ENCODE measurements around the gene IQGAP1. TPM values are rescaled to one million over a fixed set of nuclear protein-coding genes. Genes with fewer than 3 reads are reported as not detected.

Gene IQGAP1
- total and polyA plus RNA-seq, 2 of the 13 experiments (the other 11 are each of a cell fraction or from before 2014, with no cell fraction given): 29.5 to 37.9 TPM

- Histone ChIP-seq H3K27me3 (ENCODE audit: control insufficient read depth in 1 of 2, insufficient read depth in 2 of 2, low read length in 2 of 2) (no peaks in the 10 kb centered on the region), H3K4me1 (ENCODE audit: insufficient read depth, low read length) (no peaks in the 10 kb centered on the region), H3K4me3 (replicated peaks in 1 of 3; ENCODE audit: insufficient read depth in 1 of 3, low read depth in 2 of 3, low read length in 3 of 3) (no peak overlapping the region), H3K9ac (ENCODE audit: insufficient read depth, low read depth, low read length) (no peak overlapping the region), H3K9me3 (ENCODE audit: low read length) (no peaks in the 10 kb centered on the region), H4K20me1 (ENCODE audit: insufficient read depth, low read length) (no peaks in the 10 kb centered on the region), H3K79me2 (ENCODE audit: insufficient read depth, low read length) (no peaks in the 10 kb centered on the region), H2AFZ (ENCODE audit: low read length) (no peak overlapping the region), H3K27ac (ENCODE audit: extremely low read length, insufficient read depth, low read length) (no peak overlapping the region), H3K4me2 (ENCODE audit: low read depth, low read length) (no peak overlapping the region), H3K36me3 (replicated peaks in 1 of 2; ENCODE audit: control insufficient read depth in 1 of 2, insufficient read depth in 2 of 2, low read length in 2 of 2) (peaks cover 2 to 4% of the 10 kb centered on the region in 2 experiments; a peak in 2 of 5 replicates)
- FAIRE-seq (no peak), ATAC-seq (no peak), DNase-seq (ENCODE audit: low spot score) (no peak)
- intact Hi-C loops (cut with micrococcal nuclease; ENCODE audit: unreplicated experiment) (no loop called here), in situ Hi-C loops (cut with HindIII; ENCODE audit: extremely low pct_ligation_motif_present, low pct_unique_long_range_greater_than_20kb) (no loop called here)
- no TSS peak for BruUV-seq (replicated peaks)
- ChIA-PET CTCF (ENCODE audit: low intra/inter-chr PET ratio, low total read pairs) (no interaction called here), POLR2A (no interaction called here)
- 94% methylated on average over 1 of the region's 1 CpG for WGBS (ENCODE audit: low lambda C conversion rate)
- TF ChIP-seq ZNF883 (CRISPR knock-in tag; IDR thresholded peaks at IDR 0.05; ENCODE audit: not compliant biosample characterization) (no peak), SNAPC2 (CRISPR knock-in tag; IDR thresholded peaks at IDR 0.05) (no peak), ASH2L (IDR thresholded peaks at IDR 0.05; ENCODE audit: insufficient read length, low read depth, low read length) (no peak)
Measured at GRCh38 chr15:90432253-90432652, 44.2 kb downstream of the IQGAP1 start.

DNA sequence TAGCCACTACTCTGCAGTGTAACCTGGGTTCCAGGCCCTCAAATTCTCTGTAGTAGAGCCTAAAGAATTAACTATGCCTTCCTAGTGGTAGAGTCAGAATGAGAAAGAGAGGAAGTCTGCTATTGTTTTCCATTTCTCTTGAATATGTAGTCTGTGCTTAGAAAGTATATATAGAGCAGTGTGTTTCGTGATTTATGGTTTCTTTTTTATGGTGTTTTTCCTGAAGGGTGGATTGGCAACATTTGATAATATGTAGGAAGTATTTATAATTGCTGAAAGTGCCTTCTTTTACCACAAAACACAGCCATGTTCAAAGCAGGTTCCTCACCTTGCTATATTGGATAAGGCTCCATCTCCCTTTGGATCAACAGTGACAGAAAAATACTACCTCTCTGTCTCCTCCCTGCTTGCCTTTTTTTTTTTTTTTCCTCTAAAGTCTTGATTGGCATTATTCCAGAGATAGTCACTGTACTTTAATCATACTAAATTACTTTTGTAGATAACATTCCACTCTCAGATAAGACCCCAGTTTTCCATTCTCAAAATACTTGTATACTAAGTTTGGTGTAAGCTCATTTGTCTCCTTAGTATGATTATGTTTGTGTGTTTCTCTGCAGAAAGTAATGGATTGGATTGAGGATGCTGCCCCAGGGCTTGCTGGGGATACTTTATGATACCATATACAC lies 47.8 kb downstream of the IQGAP1 start:
- no peak for DNase-seq (ENCODE audit: low spot score)
- ChIA-PET CTCF (ENCODE audit: low intra/inter-chr PET ratio, low total read pairs) (no interaction called here), POLR2A (no interaction called here)
- no peaks in the 10 kb centered on the region for H3K79me2 ChIP-seq (ENCODE audit: insufficient read depth, low read length)
- H3K27ac ChIP-seq (ENCODE audit: extremely low read length, insufficient read depth, low read length): no peak overlapping the region
- intact Hi-C loops (cut with micrococcal nuclease; ENCODE audit: unreplicated experiment) (no loop called here), in situ Hi-C loops (cut with HindIII; ENCODE audit: extremely low pct_ligation_motif_present, low pct_unique_long_range_greater_than_20kb) (no loop called here)
- H3K27me3 ChIP-seq (ENCODE audit: control insufficient read depth in 1 of 2, insufficient read depth in 2 of 2, low read length in 2 of 2): no peaks in the 10 kb centered on the region
- H4K20me1 ChIP-seq (ENCODE audit: insufficient read depth, low read length): no peaks in the 10 kb centered on the region
- TF ChIP-seq ZSCAN12 (CRISPR knock-in tag; IDR thresholded peaks at IDR 0.05) (no peak), ETV6 (CRISPR knock-in tag; conservative IDR thresholded peaks at IDR 0.05) (no peak), CBX1 (IDR thresholded peaks at IDR 0.05; ENCODE audit: low read depth) (no peak), ZNF678 (CRISPR knock-in tag; IDR thresholded peaks at IDR 0.05) (no peak), ZKSCAN5 (CRISPR knock-in tag; IDR thresholded peaks at IDR 0.05) (no peak), TBX3 (IDR thresholded peaks at IDR 0.05; ENCODE audit: borderline replicate concordance) (no peak), KDM4B (CRISPR knock-in tag; IDR thresholded peaks at IDR 0.05) (no peak), IKZF4 (CRISPR knock-in tag; IDR thresholded peaks at IDR 0.05; ENCODE audit: borderline replicate concordance, low read depth, not compliant biosample characterization) (no peak), NAIF1 (CRISPR knock-in tag; IDR thresholded peaks at IDR 0.05; ENCODE audit: borderline replicate concordance) (no peak)
- H3K9ac ChIP-seq (ENCODE audit: insufficient read depth, low read depth, low read length): no peak overlapping the region
- no peak for ATAC-seq
- H3K4me3 ChIP-seq (replicated peaks in 1 of 3; ENCODE audit: insufficient read depth in 1 of 3, low read depth in 2 of 3, low read length in 3 of 3): no peak overlapping the region
- H3K36me3 ChIP-seq (replicated peaks in 1 of 2; ENCODE audit: control insufficient read depth in 1 of 2, insufficient read depth in 2 of 2, low read length in 2 of 2): peaks cover 2 to 12% of the 10 kb centered on the region in 2 experiments; a peak in 2 of 5 replicates
- H3K4me1 ChIP-seq (ENCODE audit: insufficient read depth, low read length): no peaks in the 10 kb centered on the region
- 100% methylated on average over 1 of the region's 1 CpG for WGBS (ENCODE audit: low lambda C conversion rate)
- H2AFZ ChIP-seq (ENCODE audit: low read length): no peak overlapping the region
- FAIRE-seq: no peak
- no TSS peak for BruUV-seq (replicated peaks)
- no peaks in the 10 kb centered on the region for H3K9me3 ChIP-seq (ENCODE audit: low read length)
- H3K4me2 ChIP-seq (ENCODE audit: low read depth, low read length): no peak overlapping the region

All from HepG2 (cell line).